GM18867 (cell line): ENCODE data around the gene SUPT7L.
"Not testable (repeated sequence)": the region's sequence is repeated elsewhere in the genome, so short reads cannot be mapped to it uniquely, and the experiment has no call there.

ENCODE experiments used
- ATAC-seq: cut with Tn5 transposase; IDR thresholded peaks from one replicate; pipeline ENCODE4 v1.9.1; 2021; ENCODE audit warnings: mild to moderate bottlenecking, moderate library complexity; ENCODE audit not compliant: unreplicated experiment

Gene SUPT7L

DNA sequence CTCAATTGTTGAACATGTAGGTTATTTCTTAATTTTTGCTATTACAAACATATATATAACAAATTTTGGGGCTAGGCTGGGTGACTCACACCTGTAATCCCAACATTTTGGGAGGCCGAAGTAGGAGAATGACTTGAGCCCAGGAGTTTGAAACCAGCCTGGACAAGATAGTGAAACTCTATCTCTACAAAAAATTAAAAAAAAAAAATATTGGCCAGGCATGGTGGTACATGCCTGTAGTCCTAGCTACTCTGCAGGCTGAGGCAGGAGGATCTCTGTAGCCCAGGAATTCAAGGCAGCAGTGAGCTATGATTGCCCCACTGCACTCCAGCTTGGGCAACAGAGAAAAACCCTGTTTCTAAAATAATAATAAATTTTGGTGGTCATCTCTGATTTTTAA lies 23.8 kb upstream of the SUPT7L start:
- no peak for ATAC-seq

DNA sequence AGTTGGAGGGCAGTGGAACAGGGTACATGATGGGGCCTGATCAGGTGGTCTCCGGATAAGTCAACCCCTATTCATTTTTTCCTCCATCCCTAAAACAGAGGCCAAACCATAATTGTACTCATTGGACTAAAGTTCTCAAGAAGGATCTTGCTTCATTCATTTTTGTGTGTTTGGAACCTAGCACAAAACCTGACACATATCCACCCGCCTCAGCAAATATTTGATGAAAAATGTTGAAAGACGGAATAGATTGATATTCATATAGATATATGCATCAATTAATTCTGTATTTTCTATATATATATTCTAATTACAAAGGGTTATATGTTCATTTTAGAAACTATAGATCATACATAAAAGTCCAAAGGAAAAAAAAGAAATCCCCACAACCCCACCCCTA lies 22.2 kb upstream of the SUPT7L start:
- ATAC-seq = no peak

DNA sequence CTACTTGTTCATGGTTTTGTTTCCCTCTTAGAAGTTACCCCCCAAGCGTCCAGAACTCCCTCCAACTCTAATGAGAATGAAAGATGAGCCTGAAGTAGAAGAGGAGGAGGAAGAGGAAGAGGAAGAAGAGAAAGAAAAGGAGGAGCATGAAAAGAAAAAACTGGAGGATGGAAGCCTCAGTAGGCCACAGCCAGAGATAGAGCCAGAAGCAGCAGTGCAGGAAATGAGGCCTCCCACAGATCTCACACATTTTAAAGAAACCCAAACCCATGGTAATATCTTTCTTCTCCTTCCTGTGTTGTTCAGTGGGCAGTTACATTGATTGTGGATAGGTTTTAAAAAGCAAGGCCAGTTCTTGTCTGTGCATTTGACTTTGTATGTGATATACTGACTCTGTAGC lies 21.6 kb upstream of the SUPT7L start:
- not testable (repeated sequence) for ATAC-seq

DNA sequence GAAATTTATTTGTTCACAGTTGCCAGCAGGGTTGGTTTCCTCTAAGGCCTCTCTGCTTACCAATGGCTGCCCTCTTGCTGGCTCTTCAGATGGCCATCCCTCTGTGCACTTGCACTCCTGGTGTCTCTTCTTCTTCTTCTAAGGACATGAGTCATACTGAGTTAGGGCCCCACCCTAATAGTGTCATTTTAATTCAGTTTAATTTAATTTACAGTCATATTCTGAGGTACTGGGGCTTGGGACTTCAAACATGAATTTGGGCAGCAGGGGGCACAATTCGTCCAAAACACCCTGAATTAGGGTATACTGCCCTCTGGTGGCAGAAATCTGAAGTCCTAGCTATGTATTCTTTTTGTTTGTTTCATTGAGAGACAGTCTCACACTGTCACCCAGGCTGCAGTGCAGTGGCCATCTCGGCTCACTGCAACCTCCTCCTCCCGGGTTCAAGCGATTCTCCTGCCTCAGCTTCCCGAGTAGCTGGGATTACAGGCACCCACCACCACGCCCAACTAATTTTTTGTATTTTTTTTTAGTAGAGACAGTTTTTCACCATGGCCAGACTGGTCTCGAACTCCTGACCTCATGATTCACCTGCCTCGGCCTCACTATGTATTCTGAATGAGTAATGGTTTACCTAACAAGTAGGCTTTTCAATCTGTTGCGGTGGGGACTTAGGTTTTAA lies 20.1 kb upstream of the SUPT7L start:
- ATAC-seq = peak; percentile 80

DNA sequence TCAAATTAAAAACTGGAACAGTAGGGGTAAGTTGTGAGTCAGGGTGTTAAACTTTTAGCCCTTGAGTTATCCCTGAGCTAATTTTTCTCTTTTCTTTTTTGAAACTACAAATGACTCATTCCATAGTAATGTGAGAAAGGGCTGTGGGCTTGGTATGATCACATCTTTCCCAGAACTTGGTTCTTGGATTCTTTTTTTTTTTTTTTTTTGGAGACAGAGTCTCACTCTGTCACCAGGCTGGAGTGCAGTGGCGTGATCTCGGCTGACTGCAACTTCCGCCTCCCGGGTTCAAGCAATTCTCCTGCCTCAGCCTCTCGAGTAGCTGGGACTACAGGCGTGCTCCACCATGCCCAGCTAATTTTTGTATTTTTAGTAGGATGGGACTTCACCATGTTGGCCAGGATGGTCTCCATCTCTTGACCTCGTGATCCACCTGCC lies 18.9 kb upstream of the SUPT7L start:
- not testable (repeated sequence) for ATAC-seq

DNA sequence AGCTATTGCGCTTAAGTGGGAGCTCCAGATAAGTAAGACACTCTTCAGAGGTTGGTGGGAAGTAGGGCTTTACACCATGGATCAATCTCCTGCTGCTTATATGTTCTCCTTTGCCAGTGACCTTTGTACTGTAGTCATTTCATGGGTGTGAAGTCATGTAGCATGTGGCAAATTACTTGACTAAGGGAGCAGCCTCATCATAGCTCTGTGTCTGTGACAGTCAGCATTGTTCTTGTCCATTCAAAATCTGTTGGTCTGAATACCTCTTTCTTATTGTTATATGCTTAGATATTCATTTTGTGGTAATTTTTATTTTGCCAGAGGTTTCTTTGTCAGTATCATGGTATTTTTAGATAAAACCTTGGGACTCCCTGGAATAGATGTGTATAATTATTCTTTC lies 18.4 kb upstream of the SUPT7L start:
- no peak for ATAC-seq

DNA sequence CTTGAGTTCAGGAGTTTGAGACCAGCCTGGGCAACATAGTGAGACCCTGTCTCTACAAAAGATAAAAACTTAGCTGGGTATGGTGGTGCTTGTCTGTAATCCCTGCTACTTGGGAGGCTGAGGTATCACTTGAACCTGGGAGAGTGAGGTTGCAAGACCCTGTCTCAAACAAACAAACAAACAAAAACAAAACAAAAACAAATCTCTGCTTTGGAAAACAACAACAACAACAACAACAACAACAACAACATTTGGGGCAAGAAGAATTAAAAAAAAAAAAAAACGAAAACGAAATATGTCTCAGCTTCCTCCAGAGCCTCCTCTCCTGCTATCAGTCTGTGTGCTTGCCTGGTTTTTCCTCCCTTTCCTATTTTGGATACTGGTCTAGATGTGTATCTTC lies 17.2 kb upstream of the SUPT7L start:
- no peak for ATAC-seq

DNA sequence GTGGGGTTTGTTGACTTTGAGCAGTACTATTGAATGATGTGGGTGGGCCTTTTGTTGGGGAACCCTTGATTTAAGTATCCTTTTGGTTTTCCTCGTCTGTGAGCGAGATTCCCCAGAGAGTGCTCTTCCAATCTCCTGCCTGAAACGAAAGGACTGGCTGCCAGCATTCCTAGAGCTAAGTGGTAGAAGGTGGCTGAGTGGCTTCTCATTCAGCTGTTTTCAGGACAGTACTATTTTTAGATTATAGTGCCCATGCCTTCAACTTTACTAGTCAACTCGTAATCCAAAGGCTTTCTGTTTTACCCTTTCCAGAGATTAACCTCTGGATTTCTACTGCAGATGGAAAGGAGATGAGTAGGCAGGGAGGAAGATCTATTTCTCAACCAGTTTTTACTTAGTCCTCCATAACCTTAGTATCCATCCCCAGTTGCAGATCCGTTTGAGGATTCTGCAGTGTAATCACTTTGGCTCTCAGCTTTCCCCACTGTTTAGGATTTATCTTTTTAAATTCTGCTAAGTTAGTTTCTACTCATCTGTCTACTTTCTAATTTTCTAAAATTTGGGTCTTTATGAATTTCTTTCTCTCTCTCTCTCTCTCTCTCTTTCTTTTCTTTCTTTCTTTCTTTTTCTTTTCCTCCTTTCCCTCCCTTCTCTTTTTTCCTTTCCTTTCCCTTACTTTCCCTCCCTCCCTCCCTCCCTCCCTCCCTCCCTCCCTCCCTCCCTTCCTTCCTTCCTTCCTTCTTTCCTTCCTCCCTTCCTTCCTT lies 9.5 kb upstream of the SUPT7L start:
- no peak for ATAC-seq

DNA sequence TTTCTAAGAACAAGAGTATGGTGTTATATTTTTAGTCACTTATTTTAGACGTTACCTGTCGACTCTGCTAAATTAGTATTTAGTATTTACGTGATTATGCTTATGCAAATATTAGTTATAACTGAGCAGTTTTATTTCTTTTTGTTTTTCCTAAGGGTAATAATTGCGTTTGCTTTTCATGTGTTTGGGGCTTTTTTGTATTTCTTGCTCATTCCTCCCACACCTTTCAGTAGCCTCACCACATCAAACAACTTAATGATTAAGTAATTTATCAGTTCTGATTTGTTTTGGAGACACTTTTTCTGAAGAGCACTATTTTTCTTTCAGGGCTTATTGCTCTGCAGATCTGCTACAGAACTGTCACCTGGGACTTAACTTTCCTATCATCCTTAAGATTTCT lies 7.8 kb upstream of the SUPT7L start:
- no peak for ATAC-seq

DNA sequence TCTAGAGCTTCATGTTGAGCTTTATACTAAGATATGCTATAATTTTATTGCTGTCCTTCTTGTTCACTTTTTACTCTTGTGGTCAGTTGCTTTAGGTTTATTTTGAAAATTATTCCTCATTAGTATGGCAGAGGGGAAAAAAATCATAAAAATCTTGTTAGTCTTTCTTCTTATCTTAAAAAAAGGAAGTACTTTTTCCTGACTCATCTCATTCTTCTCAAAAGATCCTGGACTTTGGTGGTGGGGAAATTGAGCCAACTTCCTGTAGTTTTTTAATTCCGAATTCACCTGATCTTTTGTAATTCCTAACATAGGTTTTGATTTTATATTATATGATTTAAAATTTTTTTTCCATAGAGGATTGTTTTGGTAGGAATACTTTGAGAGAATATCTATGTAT lies 4.0 kb upstream of the SUPT7L start:
- no peak for ATAC-seq

DNA sequence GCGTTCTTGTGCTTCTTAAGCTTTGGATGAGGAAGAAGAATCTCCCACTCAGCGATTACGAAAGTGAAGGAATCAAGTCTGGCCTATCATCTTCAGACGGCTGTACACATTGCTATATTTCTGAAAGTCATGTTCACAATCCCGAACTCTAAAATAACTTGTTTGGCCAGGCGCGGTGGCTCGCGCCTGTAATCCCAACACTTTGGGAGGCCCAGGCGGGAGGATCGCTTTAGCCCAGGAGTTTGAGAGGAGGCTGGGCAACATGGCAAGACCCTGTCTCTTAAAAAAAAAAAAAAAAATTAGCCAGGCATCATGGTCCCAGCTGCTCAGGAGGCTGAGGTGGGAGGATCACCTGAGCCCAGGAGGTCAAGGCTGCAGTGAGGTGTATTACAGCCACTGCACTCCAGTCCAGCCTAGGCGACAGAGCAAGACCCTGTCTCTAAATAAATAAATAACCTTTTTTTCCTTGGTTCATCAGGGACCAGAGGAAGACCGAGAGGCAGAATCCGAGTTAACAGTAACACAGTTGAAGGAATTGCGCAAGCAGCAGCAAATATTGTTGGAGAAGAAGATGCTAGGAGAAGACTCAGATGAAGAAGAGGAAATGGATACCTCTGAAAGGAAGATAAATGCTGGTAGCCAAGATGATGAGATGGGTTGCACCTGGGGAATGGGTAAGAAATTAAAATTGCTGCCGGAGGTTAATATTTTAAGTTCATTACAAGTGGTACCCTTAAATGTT lies 1.4 kb upstream of the SUPT7L start:
- no peak for ATAC-seq

DNA sequence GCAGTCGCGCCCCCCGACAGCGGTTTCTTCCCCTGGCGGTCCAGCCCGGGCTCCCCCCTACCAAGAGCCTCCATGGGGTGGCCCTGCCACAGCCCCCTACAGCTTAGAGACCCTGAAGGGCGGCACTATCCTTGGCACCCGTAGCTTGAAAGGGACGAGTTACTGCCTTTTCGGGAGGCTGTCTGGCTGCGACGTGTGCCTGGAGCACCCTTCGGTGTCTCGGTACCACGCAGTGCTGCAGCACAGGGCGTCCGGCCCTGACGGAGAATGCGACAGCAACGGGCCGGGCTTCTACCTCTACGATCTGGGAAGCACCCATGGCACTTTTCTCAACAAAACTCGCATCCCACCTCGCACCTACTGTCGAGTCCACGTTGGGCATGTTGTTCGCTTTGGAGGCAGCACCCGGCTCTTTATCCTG lies 750 bp upstream of the SUPT7L start:
- peak; percentile 17 for ATAC-seq

DNA sequence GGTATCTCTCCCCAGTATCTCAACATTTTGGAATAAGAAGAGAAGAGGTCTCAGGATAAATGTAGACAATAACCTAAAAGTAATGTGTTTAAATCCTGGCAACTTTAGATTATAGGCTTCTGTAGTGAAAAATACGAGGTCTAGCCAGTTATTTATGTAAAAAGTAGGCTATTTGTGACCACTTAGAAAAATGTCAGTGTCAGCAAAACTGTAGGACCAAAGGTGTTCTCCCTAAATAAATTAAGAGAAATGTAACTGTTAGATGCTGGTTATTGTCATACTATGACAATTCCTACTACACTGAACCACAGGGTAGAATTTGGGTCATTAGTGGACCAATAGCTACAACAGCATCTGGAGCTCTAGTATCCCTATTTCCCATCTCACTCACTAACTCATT lies 2.0 kb downstream of the SUPT7L start:
- ATAC-seq = no peak

DNA sequence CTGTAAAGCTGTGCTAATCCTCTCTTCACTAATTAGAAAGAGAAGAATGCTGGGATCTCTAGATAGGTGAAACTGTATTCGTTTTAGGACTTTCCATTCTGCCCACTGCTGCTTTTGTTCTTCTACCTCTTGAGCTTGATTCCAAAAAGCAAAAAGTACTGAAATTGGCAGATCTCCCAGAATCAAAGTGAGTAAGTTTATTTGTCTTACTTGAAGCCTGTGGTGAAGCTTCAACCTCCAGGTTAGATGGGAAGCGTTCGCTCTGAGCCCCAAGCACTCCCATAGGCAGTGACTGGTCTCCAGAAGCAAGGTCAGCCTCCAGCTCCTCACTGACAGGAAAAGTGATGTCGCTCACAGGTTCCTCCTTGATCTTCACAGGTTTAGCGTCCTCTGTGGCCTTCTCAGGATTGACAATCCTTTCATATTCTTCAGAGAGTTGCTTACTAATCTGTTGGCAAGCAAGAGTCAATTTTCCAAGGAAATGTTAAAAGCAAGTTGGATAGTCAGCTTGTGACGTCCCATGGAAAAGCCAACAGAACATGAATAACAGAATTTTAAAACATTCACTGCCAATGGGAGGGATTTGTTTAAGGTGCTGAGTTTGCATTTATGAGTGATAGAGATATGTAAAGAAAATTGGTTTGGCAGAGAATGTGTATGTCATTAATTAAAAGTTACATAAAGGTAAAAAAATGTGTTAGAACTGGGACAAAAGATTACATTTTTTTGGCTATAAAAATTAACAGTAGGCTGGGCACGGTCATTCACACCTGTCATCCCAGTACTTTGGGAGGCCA lies 8.1 kb downstream of the SUPT7L start:
- ATAC-seq = no peak

DNA sequence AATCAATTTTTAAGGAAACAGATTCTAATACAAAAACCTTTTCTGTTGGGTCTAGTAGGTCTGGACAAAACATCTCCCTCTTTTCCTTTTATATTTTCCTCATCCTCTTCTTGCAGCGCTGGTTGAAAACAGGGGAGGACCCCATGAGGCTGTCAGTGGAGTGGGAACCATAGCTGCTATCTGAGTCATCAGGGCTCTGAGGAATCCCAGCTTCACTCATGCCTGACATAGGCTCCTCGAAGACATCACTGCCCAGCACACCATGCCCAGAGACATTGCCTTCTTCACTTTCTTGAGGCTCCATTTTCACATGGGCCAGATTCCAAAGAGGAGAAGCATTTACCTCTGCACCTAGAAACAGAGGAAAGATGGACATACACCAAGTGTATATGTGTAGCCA lies 10.0 kb downstream of the SUPT7L start:
- no peak for ATAC-seq

DNA sequence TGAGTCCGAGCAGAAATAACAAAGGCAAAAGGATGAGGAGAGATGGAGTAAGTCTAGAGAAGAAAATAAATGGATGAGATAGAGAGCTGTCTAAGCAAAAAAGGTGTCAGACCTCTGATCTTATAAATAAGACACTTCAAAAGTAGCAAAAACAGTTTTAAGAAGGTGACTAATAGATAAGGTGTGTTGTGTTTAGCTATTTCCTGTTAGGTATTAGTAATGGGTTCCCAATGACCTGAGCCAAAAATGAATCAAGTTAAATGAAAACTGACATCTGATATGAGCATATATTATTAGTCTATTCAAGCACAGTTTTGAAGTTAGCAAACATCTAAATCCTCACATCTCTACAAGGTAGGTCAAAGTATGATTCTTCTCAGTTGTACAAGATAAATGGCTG lies 10.6 kb downstream of the SUPT7L start:
- no peak for ATAC-seq

DNA sequence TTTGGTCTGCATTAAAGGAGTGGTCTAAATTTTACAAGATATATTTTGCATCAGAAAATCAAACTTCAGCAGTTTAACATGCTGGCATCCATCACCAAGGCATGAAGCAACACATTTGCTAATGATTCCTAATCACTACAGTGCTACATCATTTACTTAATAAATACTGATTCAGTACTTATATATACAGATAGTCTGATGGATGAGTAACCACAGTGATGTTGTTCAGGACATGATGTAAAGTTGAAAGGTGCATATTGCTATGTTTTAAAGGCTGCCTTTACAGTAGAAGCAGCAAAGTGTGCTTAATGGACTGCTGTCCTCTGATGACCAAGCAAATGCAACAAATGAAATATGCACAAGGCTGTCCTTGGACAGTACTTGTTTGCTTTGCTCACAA lies 11.1 kb downstream of the SUPT7L start:
- no peak for ATAC-seq

DNA sequence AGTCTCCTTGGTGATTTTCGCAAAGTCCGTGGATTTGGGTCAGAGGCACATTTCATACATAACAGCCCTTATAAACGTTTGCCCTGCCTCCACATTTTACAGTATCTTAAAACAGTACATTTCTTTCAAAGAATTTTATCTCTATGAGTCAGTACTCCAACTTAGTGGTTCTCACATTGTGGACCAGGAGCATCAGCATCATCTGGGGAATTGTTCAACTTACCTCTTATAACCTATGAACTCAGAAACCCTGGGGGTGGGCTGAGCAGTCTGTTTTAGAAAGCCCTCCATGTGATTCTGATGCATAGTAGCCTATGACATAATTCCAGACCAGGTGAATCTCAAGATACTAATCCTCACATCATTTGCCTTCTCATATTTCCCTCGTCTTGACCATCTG lies 12.4 kb downstream of the SUPT7L start:
- no peak for ATAC-seq

DNA sequence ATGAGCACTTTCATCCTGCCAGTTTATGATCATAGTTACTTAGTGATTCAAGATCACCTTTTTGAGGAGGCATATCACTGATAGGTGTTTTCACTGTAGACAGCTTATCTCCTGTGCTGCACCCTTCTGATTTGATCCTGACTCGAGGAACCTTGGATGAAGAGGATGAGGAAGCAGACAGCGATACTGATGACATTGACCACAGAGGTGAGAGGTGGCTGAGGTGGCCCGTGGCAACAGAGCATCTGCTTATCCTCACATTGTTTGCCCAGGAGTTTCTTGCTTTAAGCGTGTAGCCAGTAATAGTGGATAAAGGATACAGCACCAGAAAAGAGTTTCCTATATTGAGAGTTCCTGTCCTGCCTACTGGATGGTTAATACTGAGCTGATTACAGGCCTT lies 15.7 kb downstream of the SUPT7L start:
- no peak for ATAC-seq

DNA sequence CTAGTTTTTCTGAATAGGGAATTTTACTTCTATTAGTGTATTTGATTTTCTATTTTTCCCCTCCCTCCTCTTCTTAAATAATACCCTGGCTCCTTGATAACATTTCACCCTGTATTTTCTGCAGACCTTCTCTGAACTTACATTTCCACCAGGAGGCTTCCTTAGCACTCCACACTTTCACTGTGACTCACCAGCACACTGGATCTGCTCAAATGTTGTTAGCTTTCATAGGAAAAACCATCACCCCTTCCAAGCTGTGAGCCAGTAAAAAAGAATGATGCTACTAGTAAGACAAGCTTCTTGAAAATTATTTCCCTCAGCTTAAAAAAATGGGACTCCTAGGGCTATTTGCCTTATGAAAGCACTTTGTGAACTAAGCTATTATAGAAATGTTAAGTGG lies 16.1 kb downstream of the SUPT7L start:
- ATAC-seq = no peak

DNA sequence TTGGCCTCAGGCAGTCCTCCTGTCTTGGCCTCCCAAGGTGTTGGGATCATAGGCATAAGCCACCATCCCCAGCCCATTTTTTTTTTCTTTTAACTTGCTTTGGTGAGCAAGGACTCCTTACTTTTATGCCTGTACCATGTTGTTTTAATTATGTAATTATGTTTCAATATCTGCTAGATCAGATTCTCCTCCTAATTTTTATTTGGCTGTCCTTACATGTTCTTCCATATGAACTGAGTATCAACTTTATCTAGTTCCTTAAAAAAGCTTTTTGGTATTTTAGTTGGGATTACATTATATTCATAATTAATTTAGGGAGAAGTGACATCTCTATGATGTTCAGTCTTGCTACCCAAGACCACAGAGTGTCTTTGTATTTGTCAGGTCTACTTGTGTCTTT lies 18.2 kb downstream of the SUPT7L start:
- no peak for ATAC-seq
